Measurements from ENCODE around the gene MAPK8IP3.

DNA sequence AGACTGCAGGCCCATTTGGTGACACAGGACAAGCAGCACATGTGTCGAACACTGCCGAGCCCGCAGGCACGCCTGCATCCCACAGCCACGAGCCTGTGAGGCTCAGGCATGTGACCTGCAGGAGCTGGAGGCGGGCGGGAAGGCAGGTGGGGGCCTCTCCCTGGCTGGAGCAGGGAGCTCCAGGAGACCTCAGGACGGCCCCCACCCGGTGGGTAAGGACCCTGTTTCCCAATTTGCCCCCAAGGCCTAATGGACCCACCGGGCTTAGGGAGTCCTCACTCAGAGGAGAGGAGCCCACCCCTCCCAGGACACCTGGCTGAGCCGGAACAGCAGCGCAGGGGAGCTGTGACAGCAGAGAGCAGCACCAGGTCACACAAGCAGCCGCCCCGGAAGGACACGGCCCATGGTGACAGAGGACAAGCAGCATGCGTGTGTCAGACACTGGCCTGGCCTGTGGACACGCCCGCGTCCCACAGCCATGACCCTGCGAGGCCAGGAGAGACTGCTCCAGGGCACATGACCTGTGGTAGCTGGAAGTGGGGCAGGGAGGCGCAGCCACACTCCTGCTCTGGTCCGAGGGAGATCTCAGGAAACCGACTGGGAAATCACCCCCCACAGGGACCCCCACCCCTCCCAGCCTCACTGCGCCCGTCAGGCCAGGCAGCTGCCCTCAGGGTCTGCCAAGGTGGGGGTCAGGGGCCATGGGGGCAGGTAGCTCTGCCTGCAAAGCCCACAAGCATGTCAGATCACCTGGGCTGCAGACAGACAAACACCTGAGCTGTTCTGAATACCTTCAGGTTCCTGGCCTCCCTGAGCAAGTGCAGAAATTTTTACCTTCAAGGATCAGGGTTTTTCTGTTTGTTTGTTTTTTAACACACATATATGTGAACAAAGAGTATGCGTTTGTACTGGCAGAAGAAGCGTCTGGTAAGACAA is 74.0 kb downstream of the MAPK8IP3 start:
- no peak for TF ChIP-seq CTCF (IDR thresholded peaks at IDR 0.05; ENCODE audit: low read depth, low read length)
- no peak for TF ChIP-seq EZH2phosphoT487 (IDR thresholded peaks at IDR 0.05; ENCODE audit: low read depth)
